ENCODE results near the gene NDNF.

Gene NDNF

GRCh38 chr4:121073672-121074381 is 1.5 kb upstream of the NDNF start:
- POLR2A ChIA-PET: no interaction called here
- no peak for DNase-seq (ENCODE audit: extremely low spot score)
- TF ChIP-seq CTCF (IDR thresholded peaks at IDR 0.05; ENCODE audit: control extremely low read depth, extremely low read depth, low read depth, missing control alignments): no peak
- CTCF ChIA-PET: interaction anchor here (1.0 kb wide), 1 partner anchor 17 kb away, joined by 3 read pairs; no protein-coding TSS in a partner anchor

GRCh38 chr4:121073004-121073435 is 685 bp upstream of the NDNF start:
- ChIA-PET POLR2A (no interaction called here), CTCF (no interaction called here)
- TF ChIP-seq CTCF (IDR thresholded peaks at IDR 0.05; ENCODE audit: control extremely low read depth, extremely low read depth, low read depth, missing control alignments): no peak
- peak; percentile 8 for DNase-seq (ENCODE audit: extremely low spot score)

GRCh38 chr4:121071640-121072223 is 603 bp downstream of the NDNF start:
- no peak for DNase-seq (ENCODE audit: extremely low spot score)
- POLR2A ChIA-PET: no interaction called here
- TF ChIP-seq CTCF (IDR thresholded peaks at IDR 0.05; ENCODE audit: control extremely low read depth, extremely low read depth, low read depth, missing control alignments): no peak
- CTCF ChIA-PET: interaction anchor here (1.5 kb wide), 1 partner anchor 38 kb away, joined by 3 read pairs; no protein-coding TSS in a partner anchor

GRCh38 chr4:121070696-121071639 is 1.4 kb downstream of the NDNF start:
- ChIA-PET CTCF (interaction anchor here (1.5 kb wide), 1 partner anchor 37 kb away, joined by 3 read pairs; no protein-coding TSS in a partner anchor), POLR2A (no interaction called here)

GRCh38 chr4:121070274-121070673 is 2.1 kb downstream of the NDNF start:
- CTCF ChIA-PET: interaction anchor here (1.5 kb wide), 1 partner anchor 36 kb away, joined by 3 read pairs; no protein-coding TSS in a partner anchor
- TF ChIP-seq CTCF (IDR thresholded peaks at IDR 0.05; ENCODE audit: control extremely low read depth, extremely low read depth, low read depth, missing control alignments): no peak
- no peak for DNase-seq (ENCODE audit: extremely low spot score)
- POLR2A ChIA-PET: no interaction called here

More at GRCh38 chr4:121070696-121071639, 1.4 kb downstream of the NDNF start:
- peak; percentile 14 for DNase-seq (ENCODE audit: extremely low spot score)
- no peak for TF ChIP-seq CTCF (IDR thresholded peaks at IDR 0.05; ENCODE audit: control extremely low read depth, extremely low read depth, low read depth, missing control alignments)

GRCh38 chr4:121069430-121069829 is 2.9 kb downstream of the NDNF start:
- CTCF ChIA-PET: interaction anchor here (1.1 to 1.5 kb wide), 2 partner anchors 12 to 16 kb away, joined by 3 to 4 read pairs; no protein-coding TSS in a partner anchor

More at GRCh38 chr4:121069430-121069829, 2.9 kb downstream of the NDNF start:
- POLR2A ChIA-PET: no interaction called here
- no peak for TF ChIP-seq CTCF (IDR thresholded peaks at IDR 0.05; ENCODE audit: control extremely low read depth, extremely low read depth, low read depth, missing control alignments)
- DNase-seq (ENCODE audit: extremely low spot score): no peak
